Measurements from ENCODE around the gene BPIFB6.

DNA sequence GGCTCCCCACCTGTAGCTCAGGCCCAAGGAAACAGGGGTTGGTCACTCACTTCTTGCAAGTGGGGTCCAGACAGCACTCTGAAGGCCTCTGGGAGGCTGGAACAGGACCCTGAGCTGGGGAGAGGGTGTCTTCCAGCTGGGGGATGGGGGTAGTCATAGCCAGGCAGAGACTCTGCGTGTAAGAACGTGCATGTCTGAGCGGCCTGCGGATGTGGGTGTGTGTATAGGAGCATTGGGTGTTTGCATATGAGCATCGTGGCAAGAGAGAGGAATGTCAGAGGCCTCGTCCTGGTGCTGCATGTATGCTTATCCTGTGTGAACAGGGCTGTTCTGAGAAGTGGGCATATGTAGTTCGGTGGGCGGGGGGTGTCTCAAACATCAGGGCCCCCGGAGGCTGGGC lies 34.3 kb downstream of the BPIFB6 start:
- TF ChIP-seq, protein P1, sequence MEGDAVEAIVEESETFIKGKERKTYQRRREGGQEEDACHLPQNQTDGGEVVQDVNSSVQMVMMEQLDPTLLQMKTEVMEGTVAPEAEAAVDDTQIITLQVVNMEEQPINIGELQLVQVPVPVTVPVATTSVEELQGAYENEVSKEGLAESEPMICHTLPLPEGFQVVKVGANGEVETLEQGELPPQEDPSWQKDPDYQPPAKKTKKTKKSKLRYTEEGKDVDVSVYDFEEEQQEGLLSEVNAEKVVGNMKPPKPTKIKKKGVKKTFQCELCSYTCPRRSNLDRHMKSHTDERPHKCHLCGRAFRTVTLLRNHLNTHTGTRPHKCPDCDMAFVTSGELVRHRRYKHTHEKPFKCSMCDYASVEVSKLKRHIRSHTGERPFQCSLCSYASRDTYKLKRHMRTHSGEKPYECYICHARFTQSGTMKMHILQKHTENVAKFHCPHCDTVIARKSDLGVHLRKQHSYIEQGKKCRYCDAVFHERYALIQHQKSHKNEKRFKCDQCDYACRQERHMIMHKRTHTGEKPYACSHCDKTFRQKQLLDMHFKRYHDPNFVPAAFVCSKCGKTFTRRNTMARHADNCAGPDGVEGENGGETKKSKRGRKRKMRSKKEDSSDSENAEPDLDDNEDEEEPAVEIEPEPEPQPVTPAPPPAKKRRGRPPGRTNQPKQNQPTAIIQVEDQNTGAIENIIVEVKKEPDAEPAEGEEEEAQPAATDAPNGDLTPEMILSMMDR (conservative IDR thresholded peaks at IDR 0.05; ENCODE audit: low read depth, low read length): no peak
- TF ChIP-seq POLR2A (IDR thresholded peaks at IDR 0.05; ENCODE audit: low read depth, low read length) (no peak), RCOR1 (IDR thresholded peaks at IDR 0.05; ENCODE audit: insufficient replicate concordance, low read length) (no peak), RFX5 (IDR thresholded peaks at IDR 0.05; ENCODE audit: low read depth, low read length) (no peak), SMC3 (IDR thresholded peaks at IDR 0.05; ENCODE audit: low read depth, low read length) (no peak), CEBPB (IDR thresholded peaks at IDR 0.05; ENCODE audit: low read depth, low read length) (no peak), NFE2L2 (IDR thresholded peaks at IDR 0.05; ENCODE audit: low read depth, low read length) (no peak), MAFK (IDR thresholded peaks at IDR 0.05; ENCODE audit: low read depth, low read length) (no peak), RAD21 (IDR thresholded peaks at IDR 0.05; ENCODE audit: low read length) (no peak)
- TF ChIP-seq, protein P2, sequence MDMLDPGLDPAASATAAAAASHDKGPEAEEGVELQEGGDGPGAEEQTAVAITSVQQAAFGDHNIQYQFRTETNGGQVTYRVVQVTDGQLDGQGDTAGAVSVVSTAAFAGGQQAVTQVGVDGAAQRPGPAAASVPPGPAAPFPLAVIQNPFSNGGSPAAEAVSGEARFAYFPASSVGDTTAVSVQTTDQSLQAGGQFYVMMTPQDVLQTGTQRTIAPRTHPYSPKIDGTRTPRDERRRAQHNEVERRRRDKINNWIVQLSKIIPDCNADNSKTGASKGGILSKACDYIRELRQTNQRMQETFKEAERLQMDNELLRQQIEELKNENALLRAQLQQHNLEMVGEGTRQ (IDR thresholded peaks at IDR 0.05; ENCODE audit: low read depth, low read length): no peak

Measured in IMR-90 (cell line).